HEK293 (cell line): ENCODE measurements around the gene HTT.

Source experiments
- ATF2 ChIP-seq: fragments of 450-650 bp; formaldehyde crosslinking; IDR thresholded peaks from 2 replicates; pipeline ENCODE4 v1.5.1; 2016; ENCODE audit warnings: missing biosample characterization, missing genetic modification characterization, low read depth
- CTCF ChIP-seq: fragments of 450-650 bp; formaldehyde crosslinking; IDR thresholded peaks from 2 replicates; pipeline ENCODE4 v1.5.1; 2016; ENCODE audit warnings: missing biosample characterization, missing genetic modification characterization
- TSHZ1 ChIP-seq: fragments of 450-650 bp; formaldehyde crosslinking; IDR thresholded peaks from 2 replicates; pipeline ENCODE4 v1.5.1; 2016; ENCODE audit warnings: missing biosample characterization, missing genetic modification characterization, borderline replicate concordance
- YY1 ChIP-seq: fragments of 450-650 bp; formaldehyde crosslinking; IDR thresholded peaks from 2 replicates; pipeline ENCODE4 v1.5.1; 2018; ENCODE audit warnings: missing biosample characterization, missing genetic modification characterization
- ZBTB1 ChIP-seq: fragments of 450-650 bp; formaldehyde crosslinking; IDR thresholded peaks from 2 replicates; pipeline ENCODE4 v1.5.1; 2016; ENCODE audit warnings: missing biosample characterization, missing genetic modification characterization
- ZBTB17 ChIP-seq: fragments of 450-650 bp; formaldehyde crosslinking; IDR thresholded peaks from 2 replicates; pipeline ENCODE4 v1.5.1; 2016; ENCODE audit warnings: missing biosample characterization, missing genetic modification characterization
- ZBTB44 ChIP-seq: fragments of 450-650 bp; IDR thresholded peaks from 2 replicates; pipeline ENCODE4 v1.5.1; 2018; ENCODE audit warnings: missing biosample characterization, mild to moderate bottlenecking, missing genetic modification characterization
- ZNF133 ChIP-seq: fragments of 450-650 bp; formaldehyde crosslinking; IDR thresholded peaks from 2 replicates; pipeline ENCODE4 v1.5.1; 2016; ENCODE audit warnings: missing biosample characterization, missing genetic modification characterization
- ZNF529 ChIP-seq: fragments of 450-650 bp; formaldehyde crosslinking; IDR thresholded peaks from 2 replicates; pipeline ENCODE4 v1.5.1; 2017; ENCODE audit warnings: missing genetic modification characterization, missing biosample characterization; ENCODE audit not compliant: insufficient replicate concordance
- ZNF837 ChIP-seq: fragments of 450-650 bp; formaldehyde crosslinking; IDR thresholded peaks from 2 replicates; pipeline ENCODE4 v1.5.1; 2016; ENCODE audit warnings: missing biosample characterization, missing genetic modification characterization
- ZSCAN23 ChIP-seq: fragments of 450-650 bp; formaldehyde crosslinking; IDR thresholded peaks from 2 replicates; pipeline ENCODE4 v1.5.1; 2016; ENCODE audit warnings: missing biosample characterization, missing genetic modification characterization
- ZSCAN30 ChIP-seq: fragments of 450-650 bp; IDR thresholded peaks from 2 replicates; pipeline ENCODE4 v1.5.1; 2018; ENCODE audit warnings: missing biosample characterization, mild to moderate bottlenecking, missing genetic modification characterization, moderate library complexity

- no peak for TF ChIP-seq ZNF133 (tag by site-specific recombination)
- no peak for TF ChIP-seq ZNF529 (tag by site-specific recombination)
- no peak for TF ChIP-seq ZBTB17
- TF ChIP-seq YY1 (tag by site-specific recombination): no peak
- no peak for TF ChIP-seq TSHZ1 (tag by site-specific recombination)
- no peak for TF ChIP-seq ZBTB44 (tag by site-specific recombination)
- no peak for TF ChIP-seq ZSCAN30
- no peak for TF ChIP-seq ATF2 (tag by site-specific recombination)
- TF ChIP-seq ZNF837: no peak
- no peak for TF ChIP-seq CTCF (tag by site-specific recombination)
- no peak for TF ChIP-seq ZSCAN23
- no peak for TF ChIP-seq ZBTB1 (tag by site-specific recombination)
Observed at GRCh38 chr4:3098346-3098745, 23.9 kb downstream of the HTT start.
